Measurements from ENCODE around the gene F7.

GRCh38 chr13:113137691-113138298, 32.2 kb downstream of the F7 start:
- no peak for TF ChIP-seq YY1 (IDR thresholded peaks at IDR 0.05; ENCODE audit: insufficient read depth, insufficient read length)
- no peak for TF ChIP-seq SUZ12 (IDR thresholded peaks at IDR 0.05; ENCODE audit: extremely low read depth, insufficient read depth, insufficient read length)
